ENCODE data around the gene MX2. TPM values are rescaled to one million over a fixed set of nuclear protein-coding genes. Genes with fewer than 3 reads are reported as not detected.

The MX2 gene
- polyA plus RNA-seq, 1 experiment: 5.1 TPM

DNA sequence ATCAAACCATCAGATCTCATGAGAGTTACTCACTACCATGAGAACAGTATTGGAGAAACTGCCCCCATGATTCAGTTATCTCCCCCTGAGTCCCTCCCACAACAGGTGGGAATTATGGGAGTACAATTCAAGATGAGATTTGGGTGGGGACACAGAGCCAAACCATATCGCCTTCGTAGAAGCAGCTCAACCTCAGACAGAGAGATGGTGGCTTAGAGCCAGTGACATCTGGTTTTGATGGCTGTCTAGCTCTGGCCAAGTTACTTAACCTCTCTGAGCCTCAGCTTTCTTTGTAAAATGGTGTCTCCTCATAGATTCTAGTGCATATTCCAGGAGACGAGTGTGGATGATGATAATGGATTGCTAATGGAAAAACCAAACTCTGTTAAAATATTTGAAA is 91.4 kb downstream of the MX2 start:
- TF ChIP-seq, protein P1, sequence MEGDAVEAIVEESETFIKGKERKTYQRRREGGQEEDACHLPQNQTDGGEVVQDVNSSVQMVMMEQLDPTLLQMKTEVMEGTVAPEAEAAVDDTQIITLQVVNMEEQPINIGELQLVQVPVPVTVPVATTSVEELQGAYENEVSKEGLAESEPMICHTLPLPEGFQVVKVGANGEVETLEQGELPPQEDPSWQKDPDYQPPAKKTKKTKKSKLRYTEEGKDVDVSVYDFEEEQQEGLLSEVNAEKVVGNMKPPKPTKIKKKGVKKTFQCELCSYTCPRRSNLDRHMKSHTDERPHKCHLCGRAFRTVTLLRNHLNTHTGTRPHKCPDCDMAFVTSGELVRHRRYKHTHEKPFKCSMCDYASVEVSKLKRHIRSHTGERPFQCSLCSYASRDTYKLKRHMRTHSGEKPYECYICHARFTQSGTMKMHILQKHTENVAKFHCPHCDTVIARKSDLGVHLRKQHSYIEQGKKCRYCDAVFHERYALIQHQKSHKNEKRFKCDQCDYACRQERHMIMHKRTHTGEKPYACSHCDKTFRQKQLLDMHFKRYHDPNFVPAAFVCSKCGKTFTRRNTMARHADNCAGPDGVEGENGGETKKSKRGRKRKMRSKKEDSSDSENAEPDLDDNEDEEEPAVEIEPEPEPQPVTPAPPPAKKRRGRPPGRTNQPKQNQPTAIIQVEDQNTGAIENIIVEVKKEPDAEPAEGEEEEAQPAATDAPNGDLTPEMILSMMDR (IDR thresholded peaks at IDR 0.05; ENCODE audit: insufficient read depth, low read depth, low read length): no peak

DNA sequence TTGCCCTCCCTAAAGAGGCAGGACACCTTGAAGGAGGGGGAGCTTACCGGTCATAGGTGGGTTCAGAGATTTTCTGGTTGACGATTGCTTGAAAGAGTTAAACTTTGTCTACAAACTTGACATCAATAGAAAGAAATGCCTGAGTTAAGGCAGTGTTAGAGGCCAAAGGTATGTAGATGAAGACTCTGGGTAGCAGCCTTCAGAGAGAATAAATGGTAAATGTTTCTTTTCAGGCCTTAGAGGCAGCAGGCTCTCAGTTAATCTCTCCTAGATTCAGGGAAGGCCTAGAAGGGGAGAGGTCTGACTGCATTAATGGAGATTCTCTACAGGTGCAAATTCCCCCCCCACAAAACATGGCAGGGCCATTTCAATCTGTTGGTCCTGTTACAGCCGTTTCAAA is 91.9 kb downstream of the MX2 start:
- CTCF ChIA-PET: interaction anchor here (1.1 to 2.0 kb wide), 2 partner anchors 28 to 171 kb away, joined by 3 to 6 read pairs; no protein-coding TSS in a partner anchor
- Histone ChIP-seq H3K4me3 (ENCODE audit: low read depth, low read length) (no peak overlapping the region), H3K36me3 (ENCODE audit: control insufficient read depth, insufficient read depth, low read length) (no peaks in the 10 kb centered on the region), H3K27me3 (ENCODE audit: control insufficient read depth, insufficient read depth, low read length) (no peaks in the 10 kb centered on the region)
- DNase-seq (ENCODE audit: low read depth): no peak
- POLR2A ChIA-PET: no interaction called here
- TF ChIP-seq, protein P1 (IDR thresholded peaks at IDR 0.05; ENCODE audit: insufficient read depth, low read depth, low read length): no peak

More for the DNA sequence above, 91.4 kb downstream of the MX2 start:
- H3K27me3 ChIP-seq (ENCODE audit: control insufficient read depth, insufficient read depth, low read length): no peaks in the 10 kb centered on the region
- no peak overlapping the region for H3K4me3 ChIP-seq (ENCODE audit: low read depth, low read length)
- DNase-seq (ENCODE audit: low read depth): no peak
- CTCF ChIA-PET: interaction anchor here (2.0 kb wide), 1 partner anchor 170 kb away, joined by 6 read pairs; no protein-coding TSS in a partner anchor
- POLR2A ChIA-PET: no interaction called here
- H3K36me3 ChIP-seq (ENCODE audit: control insufficient read depth, insufficient read depth, low read length): no peaks in the 10 kb centered on the region

GRCh38 chr21:41458121-41458520 is 96.3 kb downstream of the MX2 start:
- no peak for DNase-seq (ENCODE audit: low read depth)
- no peaks in the 10 kb centered on the region for H3K36me3 ChIP-seq (ENCODE audit: control insufficient read depth, insufficient read depth, low read length)
- H3K4me3 ChIP-seq (ENCODE audit: low read depth, low read length): no peak overlapping the region
- ChIA-PET POLR2A (no interaction called here), CTCF (interaction anchor here (0.6 to 6.2 kb wide), 3 partner anchors 33 to 176 kb away, joined by 3 to 99 read pairs (median 4); no protein-coding TSS in a partner anchor)
- H3K27me3 ChIP-seq (ENCODE audit: control insufficient read depth, insufficient read depth, low read length): no peaks in the 10 kb centered on the region; the same call in 1 of the 2 replicates
- TF ChIP-seq, protein P1 (IDR thresholded peaks at IDR 0.05; ENCODE audit: insufficient read depth, low read depth, low read length): no peak

GRCh38 chr21:41458559-41458958 is 96.7 kb downstream of the MX2 start:
- no peak overlapping the region for H3K4me3 ChIP-seq (ENCODE audit: low read depth, low read length)
- DNase-seq (ENCODE audit: low read depth): no peak
- ChIA-PET POLR2A (no interaction called here), CTCF (interaction anchor here (0.8 to 6.2 kb wide), 4 partner anchors 34 to 176 kb away, joined by 3 to 99 read pairs (median 7); no protein-coding TSS in a partner anchor)
- no peaks in the 10 kb centered on the region; the same call in 1 of the 2 replicates for H3K27me3 ChIP-seq (ENCODE audit: control insufficient read depth, insufficient read depth, low read length)
- H3K36me3 ChIP-seq (ENCODE audit: control insufficient read depth, insufficient read depth, low read length): no peaks in the 10 kb centered on the region
- TF ChIP-seq, protein P1 (IDR thresholded peaks at IDR 0.05; ENCODE audit: insufficient read depth, low read depth, low read length): no peak

Other genes with a start within 250 kb of the MX2 start
- gene BACE2, start 193.9 kb upstream of the MX2 start, polyA plus RNA-seq (2011; rRNA removed): 35.8 and 38.5 TPM in 2 replicates
- not detected in 2 replicates for gene FAM3B, start 45.2 kb upstream of the MX2 start, polyA plus RNA-seq (2011; rRNA removed)
- 5.9 and 7.2 TPM in 2 replicates for gene MX1, start 64.2 kb downstream of the MX2 start, polyA plus RNA-seq (2011; rRNA removed)
- gene TMPRSS2, start 146.1 kb downstream of the MX2 start, polyA plus RNA-seq (2011; rRNA removed): not detected in 2 replicates

All from BJ (cell line).